Astrocyte (in vitro differentiated cells and primary cell): ENCODE measurements around the gene TENM4. TPM values are rescaled to one million over a fixed set of nuclear protein-coding genes. Genes with fewer than 3 reads are reported as not detected.

Experiments
- DNase-seq: peaks from one replicate; pipeline ENCODE4 v3.0.0-alpha.2; 2010; ENCODE audit warnings: low read depth
- FAIRE-seq: peaks from 2 replicates; lab custom pipeline; 2011; peaks lifted over from hg19 to GRCh38; lab: Jason Lieb, UNC
- H2AFZ ChIP-seq: 2 replicates; pipeline ENCODE4 v1.6.0; 2012; ENCODE audit warnings: low read depth, low read length, inconsistent platforms
- H3K27ac ChIP-seq: 2 replicates; pipeline ENCODE4 v1.5.1; 2011; ENCODE audit warnings: low read depth, low read length, inconsistent platforms
- H3K27me3 ChIP-seq: 2 replicates; pipeline ENCODE4 v1.6.0; 2011; ENCODE audit warnings: low read length, inconsistent platforms; ENCODE audit not compliant: insufficient read depth
- H3K36me3 ChIP-seq: 2 replicates; pipeline ENCODE4 v1.5.1; 2011; ENCODE audit warnings: low read length, inconsistent platforms; ENCODE audit not compliant: insufficient read depth
- H3K4me1 ChIP-seq: 2 replicates; pipeline ENCODE4 v1.5.1; 2011; ENCODE audit warnings: low read length, inconsistent platforms; ENCODE audit not compliant: insufficient read depth
- H3K4me2 ChIP-seq: 2 replicates; pipeline ENCODE4 v1.6.0; 2012; ENCODE audit warnings: low read length, inconsistent platforms
- H3K4me3 ChIP-seq: 2 replicates; pipeline ENCODE4 v1.5.1; 2011; ENCODE audit warnings: low read depth, mild to moderate bottlenecking, low read length, inconsistent platforms; ENCODE audit not compliant: insufficient read depth
- H3K79me2 ChIP-seq: 2 replicates; pipeline ENCODE4 v1.6.0; 2012; ENCODE audit warnings: mild to moderate bottlenecking, low read length, inconsistent platforms; ENCODE audit not compliant: insufficient read depth
- H3K9ac ChIP-seq: 2 replicates; pipeline ENCODE4 v1.6.0; 2012; ENCODE audit warnings: mild to moderate bottlenecking, low read length, inconsistent platforms
- H3K9me3 ChIP-seq: 2 replicates; pipeline ENCODE4 v1.5.1; 2012; ENCODE audit warnings: low read depth, mild to moderate bottlenecking, low read length, inconsistent platforms; ENCODE audit not compliant: insufficient read depth
- H4K20me1 ChIP-seq: 2 replicates; pipeline ENCODE4 v1.6.0; 2012; ENCODE audit warnings: low read length, inconsistent platforms; ENCODE audit not compliant: insufficient read depth
- H3K27ac Mint-ChIP-seq: one replicate; pipeline ENCODE4 v1.8.0; 2021; ENCODE audit warnings: mild to moderate bottlenecking, mixed read lengths; ENCODE audit not compliant: unreplicated experiment
- H3K27me3 Mint-ChIP-seq: one replicate; pipeline ENCODE4 v1.8.0; 2021; ENCODE audit warnings: low read depth, mixed read lengths; ENCODE audit not compliant: unreplicated experiment
- H3K36me3 Mint-ChIP-seq: one replicate; pipeline ENCODE4 v1.8.0; 2021; ENCODE audit warnings: low read depth, mixed read lengths; ENCODE audit not compliant: unreplicated experiment
- H3K4me1 Mint-ChIP-seq: one replicate; pipeline ENCODE4 v1.8.0; 2021; ENCODE audit warnings: low read depth, mixed read lengths; ENCODE audit not compliant: unreplicated experiment
- H3K4me3 Mint-ChIP-seq: one replicate; pipeline ENCODE4 v1.8.0; 2021; ENCODE audit warnings: mild to moderate bottlenecking, moderate library complexity, mixed read lengths; ENCODE audit not compliant: unreplicated experiment
- H3K9me3 Mint-ChIP-seq: one replicate; pipeline ENCODE4 v1.8.0; 2021; ENCODE audit warnings: mild to moderate bottlenecking, mixed read lengths; ENCODE audit not compliant: unreplicated experiment
- CTCF ChIP-seq: IDR thresholded peaks from 2 replicates; pipeline ENCODE4 v1.5.1; 2011; ENCODE audit warnings: low read depth, mild to moderate bottlenecking, inconsistent platforms, low read length, moderate library complexity; ENCODE audit not compliant: insufficient read depth
- EZH2 ChIP-seq: IDR thresholded peaks from 2 replicates; pipeline ENCODE4 v1.6.1; 2012; ENCODE audit warnings: mild to moderate bottlenecking, low read length, inconsistent platforms; ENCODE audit not compliant: insufficient read depth
- total RNA-seq: library from RNA; stranded (reverse); gene quantifications from 2 replicates; pipeline ENCODE4 v1.2.1, GENCODE V29; 2021

The TENM4 gene
- total RNA-seq, 1 donor from 2014 or later, result 7.5 TPM

DNA sequence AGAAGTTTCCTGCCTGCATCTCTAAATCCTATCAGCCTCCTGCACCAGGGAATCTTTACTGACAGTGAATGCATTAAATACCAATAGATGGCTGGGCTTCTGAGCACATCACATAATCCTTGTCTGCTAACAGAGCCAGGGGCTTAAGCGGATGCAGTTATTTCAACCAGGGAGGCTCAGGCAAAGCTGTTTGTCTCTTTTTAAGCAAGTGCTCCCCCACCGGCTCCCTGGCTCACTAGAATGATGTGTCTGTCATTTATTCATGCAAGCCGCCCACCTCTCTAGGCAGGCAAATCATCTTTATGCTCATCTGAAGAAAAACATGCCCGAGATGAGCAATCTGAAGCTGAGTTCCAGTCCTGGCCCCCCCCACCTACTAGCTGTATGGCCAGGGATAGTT, 182.3 kb downstream of the TENM4 start:
- Histone ChIP-seq H3K79me2 (no peaks in the 10 kb centered on the region), H3K27ac (no peak overlapping the region), H3K27me3 (no peaks in the 10 kb centered on the region), H3K4me1 (no peaks in the 10 kb centered on the region), H4K20me1 (no peaks in the 10 kb centered on the region), H2AFZ (no peak overlapping the region), H3K36me3 (no peaks in the 10 kb centered on the region), H3K9ac (no peak overlapping the region), H3K4me3 (no peak overlapping the region), H3K9me3 (no peaks in the 10 kb centered on the region), H3K4me2 (no peak overlapping the region)
- no peak overlapping the region for H3K4me3 Mint-ChIP-seq
- H3K4me1 Mint-ChIP-seq, result peaks cover 3% of the 10 kb centered on the region
- peaks cover 13% of the 10 kb centered on the region for H3K27me3 Mint-ChIP-seq
- no peak for FAIRE-seq
- no peaks in the 10 kb centered on the region for H3K36me3 Mint-ChIP-seq
- TF ChIP-seq EZH2, result no peak
- TF ChIP-seq CTCF, result no peak
- H3K27ac Mint-ChIP-seq, result no peak overlapping the region
- no peak for DNase-seq
- no peaks in the 10 kb centered on the region for H3K9me3 Mint-ChIP-seq

- Mint-ChIP-seq H3K4me3 (no peak overlapping the region), H3K36me3 (no peaks in the 10 kb centered on the region), H3K9me3 (no peaks in the 10 kb centered on the region), H3K4me1 (peaks cover 3% of the 10 kb centered on the region), H3K27me3 (peaks cover 12% of the 10 kb centered on the region), H3K27ac (no peak overlapping the region)
- TF ChIP-seq EZH2, result no peak
- no peak for TF ChIP-seq CTCF
- Histone ChIP-seq H3K27ac (no peak overlapping the region), H3K4me3 (no peak overlapping the region), H2AFZ (no peak overlapping the region), H3K4me2 (no peak overlapping the region), H3K27me3 (no peaks in the 10 kb centered on the region), H4K20me1 (no peaks in the 10 kb centered on the region), H3K9me3 (no peaks in the 10 kb centered on the region), H3K79me2 (no peaks in the 10 kb centered on the region), H3K9ac (no peak overlapping the region), H3K36me3 (no peaks in the 10 kb centered on the region), H3K4me1 (no peaks in the 10 kb centered on the region)
- DNase-seq, result no peak
- no peak for FAIRE-seq
Measured at GRCh38 chr11:79255965-79256364, 184.9 kb downstream of the TENM4 start.

- H3K4me1 ChIP-seq, result peaks cover 6% of the 10 kb centered on the region
- Mint-ChIP-seq H3K4me3 (no peak overlapping the region), H3K4me1 (peaks cover 3% of the 10 kb centered on the region), H3K27me3 (peaks cover 7% of the 10 kb centered on the region), H3K27ac (no peak overlapping the region), H3K36me3 (no peaks in the 10 kb centered on the region), H3K9me3 (no peaks in the 10 kb centered on the region)
- H3K4me3 ChIP-seq, result no peak overlapping the region
- no peak for FAIRE-seq
- H3K27me3 ChIP-seq, result no peaks in the 10 kb centered on the region
- H3K36me3 ChIP-seq, result no peaks in the 10 kb centered on the region
- no peaks in the 10 kb centered on the region for H3K79me2 ChIP-seq
- H3K9ac ChIP-seq, result no peak overlapping the region
- no peaks in the 10 kb centered on the region for H4K20me1 ChIP-seq
- DNase-seq, result no peak
- H3K27ac ChIP-seq, result no peak overlapping the region
- H3K9me3 ChIP-seq, result no peaks in the 10 kb centered on the region
- TF ChIP-seq EZH2 (no peak), CTCF (no peak)
- no peak overlapping the region for H3K4me2 ChIP-seq
- H2AFZ ChIP-seq, result no peak overlapping the region
Measured at GRCh38 chr11:79253280-79253679, 187.6 kb downstream of the TENM4 start.
